Ovary (tissue), 9 donors: Measurements from ENCODE around the gene DCTPP1. TPM values are rescaled to one million over a fixed set of nuclear protein-coding genes. Genes with fewer than 3 reads are reported as not detected.

Experiments
- DNase-seq, 5 donors: peaks; one replicate each; pipeline ENCODE4 v3.0.0-alpha.2; 2019 to 2020
- H3K27ac ChIP-seq, 2 donors: fragments of 200-600 bp; one replicate each; pipeline versions ENCODE4 v1.5.1 to v1.8.0; 2019 to 2022
- H3K27me3 ChIP-seq: fragments of 200-600 bp; one replicate; pipeline ENCODE4 v1.8.0; 2022
- H3K36me3 ChIP-seq: fragments of 200-600 bp; sonication (generic); one replicate; pipeline ENCODE4 v1.5.1; 2019
- H3K4me1 ChIP-seq: one replicate; pipeline ENCODE4 v1.8.1; 2013; ENCODE audit warnings: mild to moderate bottlenecking, moderate library complexity; ENCODE audit not compliant: insufficient read depth
- H3K4me3 ChIP-seq: fragments of 200-600 bp; sonication (generic); one replicate; pipeline ENCODE4 v1.5.1; 2017
- H3K9me3 ChIP-seq, 2 donors: fragments of 200-600 bp in 1 of 2; sonication (generic) in 1 of 2; one replicate each; pipeline versions ENCODE4 v1.5.1 to v1.8.1; 2013 to 2019; ENCODE audit warnings: mild to moderate bottlenecking in 1 of 2, moderate library complexity in 1 of 2
- EP300 ChIP-seq: sonication (generic); formaldehyde crosslinking; IDR thresholded peaks from one replicate; pipeline ENCODE4 v1.6.1; 2017; ENCODE audit warnings: antibody characterized with exemption
- POLR2A ChIP-seq: fragments of 450-650 bp; IDR thresholded peaks from one replicate; pipeline ENCODE4 v1.6.1; 2017; ENCODE audit warnings: antibody characterized with exemption, mild to moderate bottlenecking, moderate library complexity
- WGBS, 3 donors: extraction: QIAGEN DNeasy Blood & Tissue Kit in 1 of 3; methylation state at CpG; one replicate each; pipeline versions ENCODE4 v1.1.5 to v1.1.7; 2013 to 2017; 5-methylcytosine and 5-hydroxymethylcytosine counted together
- intact Hi-C, 4 donors: fragments of 100-400 bp; cut with DNase I; formaldehyde crosslinking; loops; one replicate each; pipeline versions ENCODE4 v1.11.0 to v1.15.1; 2022 to 2023
- polyA plus RNA-seq, 2 donors: library from polyadenylated mRNA; stranded (reverse); fragments of 200-250 nt in 1 of 2; fragments of 350-450 nt in 1 of 2; fragmentation: Illumina TruSeq in 1 of 2; extraction: RNeasy Lipid Tissue Mini Kit (QIAGEN cat#74804) in 1 of 2; gene quantifications; one replicate each; pipeline ENCODE4 v1.2.3, GENCODE V29; 2013 to 2014
- total RNA-seq, 7 donors: library from RNA; depleted of rRNA in 2 of 7; stranded (reverse); fragments of >200 nt in 2 of 7; fragmentation: NEBNext Ultra II Directional in 3 of 7; extraction: Animal tissue kit (Norgen Biotek cat#: 25700) in 3 of 7; gene quantifications; one replicate each; pipeline versions ENCODE4 v1.1.0 to v1.2.4, GENCODE V29; 2016 to 2023
- TF ChIP-seq, protein P1 (sequence below), 3 donors: fragments of 450-650 bp in 2 of 3; fragments of 200-600 bp in 1 of 3; IDR thresholded peaks; one replicate each; pipeline versions ENCODE4 v1.5.1 to v1.8.0; 2016 to 2022; ENCODE audit warnings: antibody characterized with exemption in 3 of 3, mild to moderate bottlenecking in 1 of 3
- donor health status: DM: no; HTN: no; CAD: no; lungs with moderate emphysema.
- donor health status: DM: no; HTN: no; CAD: no.
- donor health status: Bipolar disorder and iron deficiency.
- donor health status: DM: yes; HTN: yes; CAD: no.
- donor health status: DM: no; HTN: no; CAD: no.
- donor health status: DM: yes; HTN: yes; CAD: no.

The DCTPP1 gene
- total and polyA plus RNA-seq, 9 donors, result 13.2 to 34.4 (median 22.6) TPM

DNA sequence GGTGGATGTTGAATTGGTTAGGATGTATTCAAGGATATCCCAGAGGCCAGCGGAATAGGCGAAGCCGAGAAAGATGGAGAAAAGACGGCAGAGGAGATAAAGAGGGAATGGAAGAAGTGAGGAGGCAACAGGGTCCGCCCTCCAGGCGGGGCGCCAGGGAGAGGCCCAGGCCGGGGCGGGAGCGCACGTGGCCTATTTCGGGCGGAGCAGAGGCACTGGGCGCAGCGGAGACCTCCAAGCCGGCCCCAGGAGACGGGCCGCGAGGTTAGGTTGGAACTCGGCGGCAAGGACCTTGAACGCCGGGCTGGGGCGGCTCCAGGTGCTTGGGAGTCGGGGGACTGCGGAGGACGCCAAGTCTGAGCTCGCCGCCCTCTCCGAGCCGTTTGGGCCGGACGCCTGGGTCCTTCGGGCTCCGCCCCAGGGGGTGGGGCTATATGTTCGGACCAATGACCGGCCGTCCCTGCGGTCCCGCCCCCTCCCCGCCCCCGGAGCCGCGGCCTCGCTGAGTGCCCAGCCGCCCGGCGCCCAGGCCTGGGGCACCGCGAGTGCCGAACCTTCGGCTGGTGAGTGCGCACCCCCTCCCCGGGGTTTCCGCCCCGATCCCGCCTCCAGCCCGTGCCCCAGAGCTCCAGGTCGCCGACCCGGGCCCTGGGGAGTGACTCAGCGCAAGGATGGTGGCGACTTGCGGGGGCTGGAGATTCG is 22.6 kb downstream of the DCTPP1 start, which contains the start of gene ZNF771:
TSS of gene ZNF771 (plus strand) at position 505 of the 702 bp plus-strand sequence. CDS start 448 bp downstream, outside the sequence.
- Histone ChIP-seq H3K9me3 (no peaks in the 10 kb centered on the region), H3K27me3 (no peaks in the 10 kb centered on the region), H3K27ac (peak within 1 kb of the TSS; percentile 40 to 81), H3K4me1 (peaks cover 9% of the 10 kb centered on the region), H3K4me3 (peak within 1 kb of the TSS; percentile 61), H3K36me3 (no peaks in the 10 kb centered on the region)
- 0% methylated on average over 32 to 65 of the region's 65 CpGs for WGBS, 3 donors
- DNase-seq, result peak; percentile 93 to 98 (median 95)
- TF ChIP-seq EP300 (no peak), POLR2A (peak; percentile 80)
- TF ChIP-seq, protein P1, sequence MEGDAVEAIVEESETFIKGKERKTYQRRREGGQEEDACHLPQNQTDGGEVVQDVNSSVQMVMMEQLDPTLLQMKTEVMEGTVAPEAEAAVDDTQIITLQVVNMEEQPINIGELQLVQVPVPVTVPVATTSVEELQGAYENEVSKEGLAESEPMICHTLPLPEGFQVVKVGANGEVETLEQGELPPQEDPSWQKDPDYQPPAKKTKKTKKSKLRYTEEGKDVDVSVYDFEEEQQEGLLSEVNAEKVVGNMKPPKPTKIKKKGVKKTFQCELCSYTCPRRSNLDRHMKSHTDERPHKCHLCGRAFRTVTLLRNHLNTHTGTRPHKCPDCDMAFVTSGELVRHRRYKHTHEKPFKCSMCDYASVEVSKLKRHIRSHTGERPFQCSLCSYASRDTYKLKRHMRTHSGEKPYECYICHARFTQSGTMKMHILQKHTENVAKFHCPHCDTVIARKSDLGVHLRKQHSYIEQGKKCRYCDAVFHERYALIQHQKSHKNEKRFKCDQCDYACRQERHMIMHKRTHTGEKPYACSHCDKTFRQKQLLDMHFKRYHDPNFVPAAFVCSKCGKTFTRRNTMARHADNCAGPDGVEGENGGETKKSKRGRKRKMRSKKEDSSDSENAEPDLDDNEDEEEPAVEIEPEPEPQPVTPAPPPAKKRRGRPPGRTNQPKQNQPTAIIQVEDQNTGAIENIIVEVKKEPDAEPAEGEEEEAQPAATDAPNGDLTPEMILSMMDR (IDR thresholded peaks at IDR 0.05), result peak in 2 of 3 donors; percentile 13 to 19
- intact Hi-C loops, result loop anchor here in 2 of 4 donors (5.0 to 10.0 kb wide), 3 partner anchors 40 to 342 kb away; partner anchors contain the start of gene ALDOA (in 1 of the 2)

DNA sequence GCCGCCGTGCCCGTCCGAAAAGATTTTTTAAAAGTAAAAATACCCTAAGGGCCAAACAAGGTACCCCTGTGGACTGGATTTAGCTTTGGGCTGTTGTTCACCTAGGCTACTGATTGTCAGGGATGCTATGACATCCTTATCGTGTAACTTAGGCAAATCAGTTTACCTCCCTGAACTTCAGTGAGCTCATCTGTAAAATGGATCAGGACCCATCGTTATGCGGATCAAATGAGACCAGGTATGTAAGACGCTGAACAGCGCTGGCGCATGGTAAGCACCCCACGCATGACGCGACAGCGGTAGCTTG is 23.1 kb downstream of the DCTPP1 start:
- 9 to 16% (median 13%) methylated on average over 14 of the region's 14 CpGs for WGBS, 3 donors

DNA sequence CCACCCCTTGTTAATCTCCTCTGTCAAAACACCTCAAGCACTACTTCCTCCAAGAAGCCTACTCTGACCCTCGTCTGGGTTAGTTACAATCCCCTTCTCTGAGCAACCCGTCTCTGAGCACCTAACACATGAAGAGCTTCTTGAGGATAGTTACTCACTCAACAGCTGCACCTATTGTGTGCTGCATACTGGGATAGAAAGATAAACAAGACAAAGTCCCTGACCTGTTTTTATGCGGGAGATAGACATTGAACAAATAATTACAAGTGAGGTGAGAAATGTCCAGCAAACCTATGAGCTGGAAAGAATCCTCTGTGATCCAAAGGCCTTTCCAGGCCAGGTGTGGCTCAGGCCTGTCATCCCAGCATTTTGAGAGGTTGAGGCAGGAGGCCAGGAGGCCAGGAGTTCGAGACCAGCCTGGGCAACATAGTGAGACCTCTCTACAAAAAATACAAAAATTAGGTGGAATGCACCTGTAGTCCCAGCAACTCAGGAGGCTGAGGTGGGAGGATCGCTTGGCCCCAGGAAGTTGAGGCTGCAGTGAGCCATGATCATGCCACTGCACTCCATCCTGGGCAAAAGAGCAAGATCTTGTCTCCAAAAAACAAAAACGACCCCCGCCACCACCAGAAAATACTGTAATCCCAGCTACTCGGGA is 27.9 kb downstream of the DCTPP1 start:
- Histone ChIP-seq H3K9me3 (no peaks in the 10 kb centered on the region), H3K4me1 (no peaks in the 10 kb centered on the region), H3K27me3 (no peaks in the 10 kb centered on the region), H3K4me3 (no peak overlapping the region), H3K27ac (no peak overlapping the region), H3K36me3 (no peaks in the 10 kb centered on the region)
- intact Hi-C loops, result loop anchor here in 1 of 4 donors (10.0 kb wide), 1 partner anchor 337 kb away; the partner anchor contains the start of gene ALDOA
- no peak for DNase-seq
- WGBS, 3 donors, result 77 to 83% (median 77%) methylated on average over 8 of the region's 8 CpGs
- TF ChIP-seq, protein P1 (IDR thresholded peaks at IDR 0.05), result no peak
- no peak for TF ChIP-seq EP300
- TF ChIP-seq POLR2A, result no peak

More for the DNA sequence above, 23.1 kb downstream of the DCTPP1 start:
- Histone ChIP-seq H3K27ac (peak overlapping the region; percentile 40 to 81), H3K27me3 (no peaks in the 10 kb centered on the region), H3K4me1 (peaks cover 9% of the 10 kb centered on the region), H3K36me3 (no peaks in the 10 kb centered on the region), H3K4me3 (peak overlapping the region; percentile 61), H3K9me3 (no peaks in the 10 kb centered on the region)
- DNase-seq, result no peak
- intact Hi-C loops, result loop anchor here in 2 of 4 donors (5.0 to 10.0 kb wide), 3 partner anchors 39 to 342 kb away; partner anchors contain the start of gene ALDOA (in 1 of the 2)
- TF ChIP-seq EP300 (no peak), POLR2A (no peak)
- TF ChIP-seq, protein P1 (IDR thresholded peaks at IDR 0.05), result no peak

DNA sequence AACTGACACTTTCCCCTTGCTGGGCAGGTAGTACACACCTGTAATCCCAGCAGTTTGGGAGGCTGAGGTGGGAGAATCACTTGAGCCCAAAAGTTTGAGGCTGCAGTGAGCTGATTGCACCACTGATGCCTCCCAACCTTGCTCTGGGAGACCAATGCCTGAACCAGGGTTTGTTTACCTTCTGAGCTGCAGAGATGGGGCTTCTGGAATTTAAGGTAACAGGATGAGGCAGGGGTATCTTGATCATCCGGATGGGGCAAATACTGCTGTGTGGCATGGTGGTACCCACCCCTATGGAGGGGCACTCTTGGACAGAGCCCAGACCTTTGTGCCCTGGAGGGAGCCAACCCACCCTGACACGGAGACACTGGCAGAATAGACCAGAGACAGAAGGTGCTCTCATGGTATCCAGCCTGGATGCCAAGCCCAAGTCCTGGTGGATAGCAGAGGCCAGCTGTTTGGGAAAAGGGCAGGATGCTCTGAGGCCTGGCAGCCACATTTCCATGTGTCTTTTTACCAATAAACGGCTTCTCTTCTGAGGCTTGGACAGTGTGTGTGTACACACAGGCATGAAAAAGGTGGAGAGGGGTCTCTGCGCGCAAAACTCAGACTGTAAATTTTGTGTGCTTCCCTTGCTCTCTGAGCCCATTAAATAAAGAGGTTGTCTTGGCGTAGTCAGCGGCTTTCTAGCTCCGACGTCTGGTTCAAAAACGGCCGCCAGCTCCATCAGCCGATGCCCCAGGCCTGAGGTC is 30.2 kb downstream of the DCTPP1 start:
- TF ChIP-seq POLR2A (no peak), EP300 (no peak)
- TF ChIP-seq, protein P1 (IDR thresholded peaks at IDR 0.05), result no peak
- no peak for DNase-seq
- H3K36me3 ChIP-seq, result no peaks in the 10 kb centered on the region
- 3 to 6% (median 4%) methylated on average over 11 to 12 of the region's 12 CpGs for WGBS, 3 donors
- H3K27ac ChIP-seq, result peak overlapping the region; percentile 62 to 85
- H3K9me3 ChIP-seq, result no peaks in the 10 kb centered on the region
- intact Hi-C loops, result loop anchor here in 1 of 4 donors (10.0 kb wide), 2 partner anchors 305 to 335 kb away; partner anchors contain the start of genes ALDOA, TBX6 and YPEL3
- H3K4me1 ChIP-seq, result peaks cover under 1% of the 10 kb centered on the region
- no peaks in the 10 kb centered on the region for H3K27me3 ChIP-seq
- peak overlapping the region; percentile 46 for H3K4me3 ChIP-seq
